ENCODE measurements around the gene TBX20. TPM values are rescaled to one million over a fixed set of nuclear protein-coding genes. Genes with fewer than 3 reads are reported as not detected.
A peak's percentile ranks its signal among the peaks of the same experiment; 100 is the strongest.
"Not testable (repeated sequence)": the region's sequence is repeated elsewhere in the genome, so short reads cannot be mapped to it uniquely, and the experiment has no call there.

Gene TBX20
- total RNA-seq, 1 donor from 2014 or later = not detected

GRCh38 chr7:35241436-35241835 lies 12.5 kb downstream of the TBX20 start:
- DNase-seq = no peak
- no peaks in the 10 kb centered on the region for H3K4me1 ChIP-seq
- no peaks in the 10 kb centered on the region for H3K9me3 ChIP-seq
- no peak overlapping the region for H3K27ac ChIP-seq
- peaks cover 27% of the 10 kb centered on the region for H3K27me3 ChIP-seq
- no peaks in the 10 kb centered on the region for H3K36me3 ChIP-seq
- no peak for ATAC-seq
- H3K4me3 ChIP-seq = no peak overlapping the region
- intact Hi-C loops (cut with DNase I) = no loop called here
- no peak for TF ChIP-seq CTCF (IDR thresholded peaks at IDR 0.05)

DNA sequence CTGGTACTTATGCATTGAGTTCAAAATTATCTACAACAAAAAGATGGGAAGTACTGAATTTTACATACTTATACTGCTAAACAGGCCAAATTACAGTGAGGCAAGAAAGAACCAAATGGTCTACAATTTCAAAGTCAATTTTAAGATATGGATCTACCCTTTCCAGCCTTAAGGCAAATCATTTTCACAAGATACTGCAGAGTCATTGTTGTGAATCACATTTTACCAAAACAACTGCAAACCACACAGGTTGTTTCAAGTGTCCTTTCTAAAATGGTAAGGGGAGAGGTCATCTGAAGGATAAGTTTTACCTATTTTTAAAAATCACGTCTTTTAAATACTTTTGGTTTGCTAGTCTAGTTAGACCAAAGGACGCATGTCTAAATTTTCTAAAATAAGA lies 12.9 kb downstream of the TBX20 start:
- H3K4me1 ChIP-seq; intact Hi-C loops (cut with DNase I); ATAC-seq; H3K27ac ChIP-seq; DNase-seq; H3K36me3 ChIP-seq; H3K9me3 ChIP-seq; H3K4me3 ChIP-seq: not testable (repeated sequence)
- H3K27me3 ChIP-seq = peaks cover 24% of the 10 kb centered on the region

DNA sequence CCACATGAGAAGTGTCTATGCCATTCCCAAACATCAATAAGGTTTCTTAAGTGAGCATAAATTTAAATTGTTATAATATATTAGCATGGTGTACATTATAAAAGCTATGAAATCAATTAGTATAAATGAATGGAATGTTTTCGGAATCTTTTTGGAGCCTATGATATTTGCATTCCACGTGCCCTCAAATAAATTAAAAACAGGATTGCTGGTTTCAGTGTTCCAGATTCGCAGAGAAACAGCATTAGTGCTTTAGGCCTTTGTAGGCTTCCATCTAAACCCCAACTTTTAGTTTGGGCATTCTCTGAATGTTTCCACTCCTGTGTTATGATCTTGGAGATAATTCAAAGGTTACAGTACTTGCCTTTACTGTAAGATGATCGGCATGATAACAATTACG lies 15.4 kb downstream of the TBX20 start:
- H3K36me3 ChIP-seq; DNase-seq; H3K27ac ChIP-seq; H3K9me3 ChIP-seq; H3K4me1 ChIP-seq; intact Hi-C loops (cut with DNase I); H3K4me3 ChIP-seq; ATAC-seq: not testable (repeated sequence)
- H3K27me3 ChIP-seq = peaks cover 11% of the 10 kb centered on the region

GRCh38 chr7:35232994-35233393 lies 20.9 kb downstream of the TBX20 start:
- no peaks in the 10 kb centered on the region for H3K27me3 ChIP-seq
- no peak overlapping the region for H3K27ac ChIP-seq
- TF ChIP-seq CTCF (IDR thresholded peaks at IDR 0.05) = no peak
- H3K9me3 ChIP-seq = no peaks in the 10 kb centered on the region
- DNase-seq = no peak
- intact Hi-C loops (cut with DNase I) = no loop called here
- H3K4me3 ChIP-seq = no peak overlapping the region
- no peak for ATAC-seq
- H3K4me1 ChIP-seq = no peaks in the 10 kb centered on the region
- no peaks in the 10 kb centered on the region for H3K36me3 ChIP-seq

- H3K27me3 ChIP-seq; intact Hi-C loops (cut with DNase I); H3K4me3 ChIP-seq; H3K27ac ChIP-seq; DNase-seq; H3K36me3 ChIP-seq; H3K9me3 ChIP-seq; H3K4me1 ChIP-seq; ATAC-seq: not testable (repeated sequence)
These were observed 22.7 kb downstream of the TBX20 start for GRCh38 chr7:35231221-35231620.

DNA sequence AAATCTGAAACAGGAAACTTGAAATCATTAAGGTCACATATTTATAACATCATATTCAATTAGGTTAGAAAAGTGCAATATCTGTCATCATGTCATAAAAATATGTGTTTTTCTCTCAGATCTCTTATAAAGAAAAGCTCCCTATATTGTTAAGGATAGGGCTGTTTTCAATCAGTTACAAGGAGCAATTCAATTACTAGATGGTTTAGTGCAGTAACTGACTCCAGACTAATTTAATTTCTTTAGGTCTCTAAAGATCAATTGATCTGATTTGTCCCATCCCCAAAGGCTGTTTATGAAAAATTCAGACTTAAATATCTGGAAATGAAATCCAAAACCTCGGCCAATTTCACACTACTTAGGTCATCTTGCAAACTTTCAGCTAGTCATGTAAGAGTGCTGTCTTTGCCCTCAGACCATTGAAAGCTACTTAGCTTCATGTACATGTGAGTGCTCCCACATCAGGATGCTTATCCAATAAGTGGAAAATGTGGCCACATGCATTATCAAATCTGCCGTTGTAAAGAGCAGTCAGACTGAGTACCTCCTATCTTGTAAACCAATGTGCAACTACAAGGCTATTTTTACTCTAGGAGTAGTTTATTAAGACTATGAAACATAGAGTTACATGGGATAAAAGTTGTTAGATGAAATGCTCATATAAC lies 24.7 kb downstream of the TBX20 start:
- H3K27me3 ChIP-seq; H3K4me1 ChIP-seq; H3K27ac ChIP-seq; H3K9me3 ChIP-seq; ATAC-seq; intact Hi-C loops (cut with DNase I); H3K4me3 ChIP-seq; DNase-seq; H3K36me3 ChIP-seq: not testable (repeated sequence)

DNA sequence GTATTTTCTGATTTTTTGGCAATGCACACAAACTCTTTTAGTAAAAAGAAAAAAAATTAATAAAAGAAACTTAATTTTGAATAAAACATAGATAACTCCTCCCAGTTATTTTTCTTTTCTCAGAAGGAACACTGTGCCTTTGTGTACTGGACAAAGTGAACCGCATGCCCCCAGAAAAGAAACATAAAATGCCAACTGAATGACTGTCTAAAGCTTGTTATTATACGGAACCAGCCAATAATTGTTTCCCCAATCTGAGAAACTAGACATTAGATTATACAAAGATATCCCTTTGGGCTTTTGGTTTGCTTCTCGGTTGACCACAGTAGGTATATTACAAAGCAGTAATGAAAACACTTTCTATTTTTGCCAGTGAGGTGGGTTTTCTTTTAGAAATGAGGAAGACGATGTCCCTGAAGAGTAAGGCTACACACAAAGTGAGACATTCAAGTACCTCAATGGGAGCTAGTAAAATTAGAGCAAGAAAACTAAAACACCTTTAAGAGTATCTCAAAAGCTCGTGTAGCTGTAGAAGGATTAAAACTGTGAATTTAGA lies 25.3 kb downstream of the TBX20 start:
- intact Hi-C loops (cut with DNase I); H3K27ac ChIP-seq; H3K4me3 ChIP-seq; H3K36me3 ChIP-seq; DNase-seq; H3K27me3 ChIP-seq; H3K4me1 ChIP-seq; ATAC-seq; H3K9me3 ChIP-seq: not testable (repeated sequence)

GRCh38 chr7:35227438-35227837 lies 26.5 kb downstream of the TBX20 start:
- H3K27ac ChIP-seq; H3K9me3 ChIP-seq; DNase-seq; H3K4me1 ChIP-seq; H3K27me3 ChIP-seq; H3K36me3 ChIP-seq; ATAC-seq; intact Hi-C loops (cut with DNase I); H3K4me3 ChIP-seq: not testable (repeated sequence)

DNA sequence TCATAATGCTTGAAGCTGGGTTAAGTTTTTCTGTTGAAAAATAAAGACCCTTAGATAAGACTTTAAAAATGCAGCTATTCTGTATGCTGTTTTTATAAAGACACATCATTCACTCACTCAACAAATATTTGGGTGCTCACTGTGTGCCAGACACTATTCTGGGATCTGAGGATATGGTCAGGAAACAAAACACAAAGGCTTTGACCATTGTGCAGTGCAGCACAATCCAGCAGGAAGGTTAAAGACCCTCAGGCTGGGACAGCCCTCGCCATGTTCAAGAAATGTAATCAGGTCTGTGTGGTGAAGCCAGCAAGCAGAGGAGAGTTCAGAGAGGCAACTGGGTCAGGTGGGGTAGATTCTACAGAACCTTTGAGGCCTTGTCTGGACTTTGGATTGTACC lies 31.5 kb downstream of the TBX20 start:
- H3K27ac ChIP-seq; H3K4me3 ChIP-seq; DNase-seq; H3K9me3 ChIP-seq; H3K4me1 ChIP-seq; ATAC-seq; intact Hi-C loops (cut with DNase I); H3K27me3 ChIP-seq; H3K36me3 ChIP-seq: not testable (repeated sequence)

GRCh38 chr7:35220176-35220575 lies 33.7 kb downstream of the TBX20 start:
- H3K36me3 ChIP-seq; H3K4me3 ChIP-seq; intact Hi-C loops (cut with DNase I); H3K4me1 ChIP-seq; H3K9me3 ChIP-seq; DNase-seq; H3K27ac ChIP-seq; H3K27me3 ChIP-seq: not testable (repeated sequence)
- ATAC-seq = peak; percentile 33

GRCh38 chr7:35216033-35216432 lies 37.9 kb downstream of the TBX20 start:
- H3K36me3 ChIP-seq; H3K4me1 ChIP-seq; H3K27me3 ChIP-seq; DNase-seq; H3K4me3 ChIP-seq; ATAC-seq; H3K9me3 ChIP-seq; H3K27ac ChIP-seq; intact Hi-C loops (cut with DNase I): not testable (repeated sequence)

GRCh38 chr7:35215063-35215462 lies 38.8 kb downstream of the TBX20 start:
- H3K27me3 ChIP-seq; H3K9me3 ChIP-seq; DNase-seq; H3K4me1 ChIP-seq; intact Hi-C loops (cut with DNase I); H3K36me3 ChIP-seq; H3K4me3 ChIP-seq; ATAC-seq; H3K27ac ChIP-seq: not testable (repeated sequence)

- H3K36me3 ChIP-seq; H3K27ac ChIP-seq; H3K4me1 ChIP-seq; H3K9me3 ChIP-seq; H3K27me3 ChIP-seq; ATAC-seq; H3K4me3 ChIP-seq; intact Hi-C loops (cut with DNase I); DNase-seq: not testable (repeated sequence)
These were observed 47.0 kb downstream of the TBX20 start for GRCh38 chr7:35206924-35207323.

All from upper lobe of right lung (tissue), 1 donor.